ENCODE results near the gene TARS2.
A peak's percentile ranks its signal among the peaks of the same experiment; 100 is the strongest.

TARS2 gene

GRCh38 chr1:150525348-150525747, 38.1 kb downstream of the TARS2 start:
- Histone ChIP-seq H3K9me3 (ENCODE audit: low read length) (no peaks in the 10 kb centered on the region), H3K27me3 (ENCODE audit: control insufficient read depth in 1 of 2, insufficient read depth in 2 of 2, low read length in 2 of 2) (no peaks in the 10 kb centered on the region), H3K27ac (ENCODE audit: low read depth, low read length) (no peak overlapping the region), H3K9ac (ENCODE audit: low read length) (no peak overlapping the region), H3K36me3 (ENCODE audit: insufficient read depth, low read length) (no peaks in the 10 kb centered on the region), H3K4me1 (ENCODE audit: insufficient read depth, low read length) (peaks cover 8% of the 10 kb centered on the region), H3K4me3 (ENCODE audit: low read depth in 1 of 2, low read length in 2 of 2) (no peak overlapping the region)

- H3K9ac ChIP-seq (ENCODE audit: low read length), result no peak overlapping the region
- H3K36me3 ChIP-seq (ENCODE audit: insufficient read depth, low read length), result no peaks in the 10 kb centered on the region
- H3K27me3 ChIP-seq (ENCODE audit: control insufficient read depth in 1 of 2, insufficient read depth in 2 of 2, low read length in 2 of 2), result no peaks in the 10 kb centered on the region
- H3K27ac ChIP-seq (ENCODE audit: low read depth, low read length), result no peak overlapping the region
- no peak overlapping the region for H3K4me3 ChIP-seq (ENCODE audit: low read depth in 1 of 2, low read length in 2 of 2)
- no peaks in the 10 kb centered on the region for H3K9me3 ChIP-seq (ENCODE audit: low read length)
- peaks cover 19% of the 10 kb centered on the region for H3K4me1 ChIP-seq (ENCODE audit: insufficient read depth, low read length)
Observed at GRCh38 chr1:150528196-150528595, 41.0 kb downstream of the TARS2 start.

- no peaks in the 10 kb centered on the region for H3K9me3 ChIP-seq (ENCODE audit: low read length)
- no peaks in the 10 kb centered on the region for H3K27me3 ChIP-seq (ENCODE audit: control insufficient read depth in 1 of 2, insufficient read depth in 2 of 2, low read length in 2 of 2)
- H3K27ac ChIP-seq (ENCODE audit: low read depth, low read length), result no peak overlapping the region
- H3K4me3 ChIP-seq (ENCODE audit: low read depth in 1 of 2, low read length in 2 of 2), result no peak overlapping the region
- H3K36me3 ChIP-seq (ENCODE audit: insufficient read depth, low read length), result no peaks in the 10 kb centered on the region
- no peak overlapping the region for H3K9ac ChIP-seq (ENCODE audit: low read length)
- peaks cover 20% of the 10 kb centered on the region for H3K4me1 ChIP-seq (ENCODE audit: insufficient read depth, low read length)
Observed at GRCh38 chr1:150529017-150529416, 41.8 kb downstream of the TARS2 start.

GRCh38 chr1:150530491-150531159, 43.4 kb downstream of the TARS2 start:
- no peak overlapping the region for H3K9ac ChIP-seq (ENCODE audit: low read length)
- H3K27ac ChIP-seq (ENCODE audit: low read depth, low read length), result no peak overlapping the region
- peaks cover 20% of the 10 kb centered on the region for H3K4me1 ChIP-seq (ENCODE audit: insufficient read depth, low read length)
- no peaks in the 10 kb centered on the region for H3K36me3 ChIP-seq (ENCODE audit: insufficient read depth, low read length)
- no peaks in the 10 kb centered on the region for H3K9me3 ChIP-seq (ENCODE audit: low read length)
- no peak overlapping the region for H3K4me3 ChIP-seq (ENCODE audit: low read depth in 1 of 2, low read length in 2 of 2)
- no peaks in the 10 kb centered on the region for H3K27me3 ChIP-seq (ENCODE audit: control insufficient read depth in 1 of 2, insufficient read depth in 2 of 2, low read length in 2 of 2)

GRCh38 chr1:150532860-150533259, 45.6 kb downstream of the TARS2 start:
- Histone ChIP-seq H3K4me1 (ENCODE audit: insufficient read depth, low read length) (peaks cover 22% of the 10 kb centered on the region), H3K9me3 (ENCODE audit: low read length) (no peaks in the 10 kb centered on the region), H3K27me3 (ENCODE audit: control insufficient read depth in 1 of 2, insufficient read depth in 2 of 2, low read length in 2 of 2) (no peaks in the 10 kb centered on the region), H3K4me3 (ENCODE audit: low read depth in 1 of 2, low read length in 2 of 2) (no peak overlapping the region), H3K36me3 (ENCODE audit: insufficient read depth, low read length) (no peaks in the 10 kb centered on the region), H3K27ac (ENCODE audit: low read depth, low read length) (peak overlapping the region; percentile 50), H3K9ac (ENCODE audit: low read length) (peak overlapping the region; percentile 4)

- H3K27ac ChIP-seq (ENCODE audit: low read depth, low read length), result no peak overlapping the region
- no peak overlapping the region for H3K4me3 ChIP-seq (ENCODE audit: low read depth in 1 of 2, low read length in 2 of 2)
- H3K9me3 ChIP-seq (ENCODE audit: low read length), result no peaks in the 10 kb centered on the region
- no peaks in the 10 kb centered on the region for H3K27me3 ChIP-seq (ENCODE audit: control insufficient read depth in 1 of 2, insufficient read depth in 2 of 2, low read length in 2 of 2)
- H3K9ac ChIP-seq (ENCODE audit: low read length), result no peak overlapping the region
- H3K36me3 ChIP-seq (ENCODE audit: insufficient read depth, low read length), result no peaks in the 10 kb centered on the region
- peaks cover 26% of the 10 kb centered on the region for H3K4me1 ChIP-seq (ENCODE audit: insufficient read depth, low read length)
Observed at GRCh38 chr1:150534002-150534401, 46.8 kb downstream of the TARS2 start.

- no peaks in the 10 kb centered on the region for H3K9me3 ChIP-seq (ENCODE audit: low read length)
- H3K36me3 ChIP-seq (ENCODE audit: insufficient read depth, low read length), result no peaks in the 10 kb centered on the region
- H3K4me1 ChIP-seq (ENCODE audit: insufficient read depth, low read length), result peaks cover 22% of the 10 kb centered on the region
- no peak overlapping the region for H3K4me3 ChIP-seq (ENCODE audit: low read depth in 1 of 2, low read length in 2 of 2)
- no peak overlapping the region for H3K9ac ChIP-seq (ENCODE audit: low read length)
- H3K27me3 ChIP-seq (ENCODE audit: control insufficient read depth in 1 of 2, insufficient read depth in 2 of 2, low read length in 2 of 2), result no peaks in the 10 kb centered on the region
- no peak overlapping the region for H3K27ac ChIP-seq (ENCODE audit: low read depth, low read length)
Observed at GRCh38 chr1:150535511-150536287, 48.5 kb downstream of the TARS2 start.

- H3K4me3 ChIP-seq (ENCODE audit: low read depth in 1 of 2, low read length in 2 of 2), result no peak overlapping the region
- H3K27ac ChIP-seq (ENCODE audit: low read depth, low read length), result no peak overlapping the region
- H3K36me3 ChIP-seq (ENCODE audit: insufficient read depth, low read length), result no peaks in the 10 kb centered on the region
- no peak overlapping the region for H3K9ac ChIP-seq (ENCODE audit: low read length)
- no peaks in the 10 kb centered on the region for H3K9me3 ChIP-seq (ENCODE audit: low read length)
- no peaks in the 10 kb centered on the region for H3K27me3 ChIP-seq (ENCODE audit: control insufficient read depth in 1 of 2, insufficient read depth in 2 of 2, low read length in 2 of 2)
- peaks cover 21% of the 10 kb centered on the region for H3K4me1 ChIP-seq (ENCODE audit: insufficient read depth, low read length)
Observed at GRCh38 chr1:150536836-150537731, 49.9 kb downstream of the TARS2 start.

- Histone ChIP-seq H3K36me3 (ENCODE audit: insufficient read depth, low read length) (no peaks in the 10 kb centered on the region), H3K9me3 (ENCODE audit: low read length) (no peaks in the 10 kb centered on the region), H3K4me1 (ENCODE audit: insufficient read depth, low read length) (peaks cover 12% of the 10 kb centered on the region), H3K4me3 (ENCODE audit: low read depth in 1 of 2, low read length in 2 of 2) (no peak overlapping the region), H3K27ac (ENCODE audit: low read depth, low read length) (peak overlapping the region; percentile 42), H3K9ac (ENCODE audit: low read length) (no peak overlapping the region), H3K27me3 (ENCODE audit: control insufficient read depth in 1 of 2, insufficient read depth in 2 of 2, low read length in 2 of 2) (no peaks in the 10 kb centered on the region)
Observed at GRCh38 chr1:150537732-150538684, 50.8 kb downstream of the TARS2 start.

GRCh38 chr1:150543500-150544143, 56.4 kb downstream of the TARS2 start:
- Histone ChIP-seq H3K9ac (ENCODE audit: low read length) (no peak overlapping the region), H3K4me3 (ENCODE audit: low read depth in 1 of 2, low read length in 2 of 2) (no peak overlapping the region), H3K4me1 (ENCODE audit: insufficient read depth, low read length) (peaks cover under 1% of the 10 kb centered on the region), H3K36me3 (ENCODE audit: insufficient read depth, low read length) (no peaks in the 10 kb centered on the region), H3K27me3 (ENCODE audit: control insufficient read depth in 1 of 2, insufficient read depth in 2 of 2, low read length in 2 of 2) (no peaks in the 10 kb centered on the region), H3K27ac (ENCODE audit: low read depth, low read length) (no peak overlapping the region), H3K9me3 (ENCODE audit: low read length) (no peaks in the 10 kb centered on the region)
